Esophagus squamous epithelium (tissue), 5 donors: Measurements from ENCODE around the gene IFRD2. TPM values are rescaled to one million over a fixed set of nuclear protein-coding genes. Genes with fewer than 3 reads are reported as not detected.

Experiments
- DNase-seq: peaks from one replicate; lab custom pipeline; 2025; lab: John Stamatoyannopoulos, UW
- H3K27ac ChIP-seq, 4 donors: fragments of 200-600 bp; sonication (generic); one replicate each; pipeline ENCODE4 v1.5.1; 2016 to 2019; ENCODE audit warnings: mild to moderate bottlenecking in 1 of 4
- H3K27me3 ChIP-seq, 4 donors: fragments of 200-600 bp; sonication (generic); 1 replicate in 3 of 4; 2 replicates in 1 of 4; pipeline versions ENCODE4 v1.5.1 to v1.6.0; 2017 to 2021; ENCODE audit warnings: antibody characterized with exemption in 1 of 4
- H3K36me3 ChIP-seq, 3 donors: fragments of 200-600 bp; sonication (generic); one replicate each; pipeline ENCODE4 v1.5.1; 2016 to 2019
- H3K4me1 ChIP-seq, 3 donors: fragments of 200-600 bp; sonication (generic); one replicate each; pipeline ENCODE4 v1.5.1; 2017 to 2019
- H3K4me3 ChIP-seq, 4 donors: fragments of 200-600 bp; sonication (generic); 1 replicate in 3 of 4; 2 replicates in 1 of 4; pipeline ENCODE4 v1.5.1; 2016 to 2019; ENCODE audit warnings: mild to moderate bottlenecking in 2 of 4, moderate library complexity in 1 of 4
- H3K9me3 ChIP-seq, 3 donors: fragments of 200-600 bp; sonication (generic); one replicate each; pipeline ENCODE4 v1.5.1; 2016 to 2019
- CTCF ChIP-seq, 6 experiments: fragments of 450-650 bp in 4 of 6; fragments of 200-600 bp in 2 of 6; sonication (generic) in 2 of 6; IDR thresholded peaks; one replicate each; pipeline ENCODE4 v1.5.1; 2016 to 2019; ENCODE audit warnings: antibody characterized with exemption in 6 of 6, mild to moderate bottlenecking in 4 of 6, moderate library complexity in 4 of 6
- POLR2A ChIP-seq, 4 donors: fragments of 450-650 bp; IDR thresholded peaks; one replicate each; pipeline ENCODE4 v1.6.1; 2017; ENCODE audit warnings: antibody characterized with exemption in 4 of 4, mild to moderate bottlenecking in 4 of 4, moderate library complexity in 3 of 4
- WGBS, 2 donors: methylation state at CpG; one replicate each; pipeline ENCODE4 v1.1.5; 2018; 5-methylcytosine and 5-hydroxymethylcytosine counted together
- intact Hi-C: fragments of 100-400 bp; cut with DNase I; formaldehyde crosslinking; loops from one replicate; pipeline ENCODE4 v1.15.0; 2022
- total RNA-seq, 4 donors: library from RNA; depleted of rRNA; stranded (reverse); fragments of >200 nt; gene quantifications; one replicate each; pipeline ENCODE4 v1.1.0, GENCODE V29; 2016
- donor health status: DM: yes; HTN: yes; CAD: no.

The IFRD2 gene
- total RNA-seq, 4 donors from 2014 or later, result 49.0 to 100 (median 72.9) TPM

DNA sequence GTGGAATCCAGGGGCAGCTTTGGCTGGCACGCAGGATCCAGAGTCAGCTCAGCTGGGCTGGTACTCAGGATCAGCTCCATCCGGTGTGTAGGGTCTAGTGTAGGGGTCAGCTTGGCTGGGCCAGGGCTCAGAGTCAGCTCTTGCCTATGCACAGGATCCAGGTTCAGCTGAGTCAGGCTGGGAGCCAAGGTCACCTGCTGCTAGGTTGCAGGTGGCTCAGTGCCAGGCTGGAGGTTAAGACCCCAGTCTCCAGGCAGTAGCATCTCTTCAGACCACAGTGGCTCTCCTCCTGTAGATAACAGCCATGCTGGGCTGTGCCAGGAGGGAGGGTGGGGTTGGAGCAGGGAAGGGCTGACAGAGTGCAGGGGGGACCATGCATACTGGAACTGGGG is 5.2 kb upstream of the IFRD2 start:
- peak overlapping the region in 2 of 4 donors; percentile 89 to 94 for H3K27ac ChIP-seq
- intact Hi-C loops, result no loop called here
- H3K4me1 ChIP-seq, result peaks cover 31 to 54% (median 31%) of the 10 kb centered on the region in 3 donors
- TF ChIP-seq POLR2A (IDR thresholded peaks at IDR 0.05) (no peak), CTCF (IDR thresholded peaks at IDR 0.05) (no peak)
- no peaks in the 10 kb centered on the region for H3K9me3 ChIP-seq
- no CpG with 5 or more reads among the region's 2 CpGs for WGBS, 2 donors
- H3K36me3 ChIP-seq, result peaks cover 0 to 13% (median 0%) of the 10 kb centered on the region in 3 donors
- no peaks in the 10 kb centered on the region for H3K27me3 ChIP-seq
- H3K4me3 ChIP-seq, result no peak overlapping the region
- DNase-seq, result no peak

DNA sequence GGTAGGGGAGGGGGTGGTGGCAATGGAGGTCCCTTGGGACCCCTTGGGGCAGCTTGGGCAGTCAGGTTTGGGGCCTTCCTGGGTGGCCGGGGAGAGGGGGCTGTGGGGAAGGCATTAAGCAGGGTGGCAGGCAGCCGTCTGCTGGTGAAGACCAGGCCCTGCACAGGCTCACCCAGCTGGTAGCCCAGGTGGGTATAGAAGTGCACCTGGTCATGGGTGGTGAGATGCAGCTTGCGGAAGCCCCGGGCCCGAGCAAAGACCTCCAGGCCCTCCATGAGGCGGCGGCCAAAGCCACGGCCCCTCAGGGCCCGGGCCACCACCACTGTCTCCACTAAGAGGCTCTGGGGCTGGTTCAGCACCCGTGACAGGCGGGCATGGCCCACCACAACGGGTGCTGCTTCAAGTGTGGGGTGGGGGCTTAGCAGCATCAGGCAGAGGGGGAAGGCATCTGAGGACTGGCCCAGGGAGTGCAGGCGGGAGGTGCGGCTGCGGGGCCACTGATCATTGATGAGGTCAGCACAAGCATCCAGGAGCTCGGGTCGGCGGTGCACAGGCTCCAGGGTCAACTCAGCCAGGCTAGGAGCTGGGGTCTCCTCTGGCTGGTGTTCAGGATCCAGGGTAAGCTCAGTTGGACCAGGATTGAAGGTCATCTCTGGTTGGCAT is 4.6 kb upstream of the IFRD2 start:
- TF ChIP-seq POLR2A (IDR thresholded peaks at IDR 0.05), result no peak
- no peak for TF ChIP-seq CTCF (IDR thresholded peaks at IDR 0.05)
- no peaks in the 10 kb centered on the region for H3K27me3 ChIP-seq
- H3K27ac ChIP-seq, result no peak overlapping the region
- no peaks in the 10 kb centered on the region for H3K9me3 ChIP-seq
- peaks cover 32 to 50% (median 32%) of the 10 kb centered on the region in 3 donors for H3K4me1 ChIP-seq
- no peak for DNase-seq
- peaks cover 0 to 13% (median 0%) of the 10 kb centered on the region in 3 donors for H3K36me3 ChIP-seq
- intact Hi-C loops, result no loop called here
- H3K4me3 ChIP-seq, result no peak overlapping the region
- WGBS, 2 donors, result 84 to 100% methylated on average over 4 to 5 of the region's 18 CpGs

- 87 to 96% methylated on average over 6 to 8 of the region's 8 CpGs for WGBS, 2 donors
- intact Hi-C loops, result no loop called here
- TF ChIP-seq CTCF (IDR thresholded peaks at IDR 0.05) (no peak), POLR2A (IDR thresholded peaks at IDR 0.05) (no peak)
- Histone ChIP-seq H3K27ac (no peak overlapping the region), H3K4me3 (no peak overlapping the region), H3K27me3 (no peaks in the 10 kb centered on the region), H3K36me3 (peaks cover 0 to 13% (median 0%) of the 10 kb centered on the region in 3 donors), H3K9me3 (no peaks in the 10 kb centered on the region), H3K4me1 (peaks cover 39 to 51% (median 39%) of the 10 kb centered on the region in 3 donors)
- DNase-seq, result no peak
These were observed 3.6 kb upstream of the IFRD2 start for GRCh38 chr3:50295553-50296431.

GRCh38 chr3:50294492-50295403 is 2.5 kb upstream of the IFRD2 start:
- Histone ChIP-seq H3K4me1 (peaks cover 29 to 50% (median 35%) of the 10 kb centered on the region in 3 donors), H3K36me3 (peaks cover 6 to 22% (median 7%) of the 10 kb centered on the region in 3 donors), H3K4me3 (no peak overlapping the region), H3K27me3 (no peaks in the 10 kb centered on the region), H3K9me3 (no peaks in the 10 kb centered on the region), H3K27ac (no peak overlapping the region)
- no peak for DNase-seq
- intact Hi-C loops, result no loop called here
- TF ChIP-seq POLR2A (IDR thresholded peaks at IDR 0.05), result no peak
- WGBS, 2 donors, result 87 to 92% methylated on average over 7 to 11 of the region's 22 CpGs

GRCh38 chr3:50294089-50294488 is 1.9 kb upstream of the IFRD2 start:
- 82 to 100% methylated on average over 2 to 4 of the region's 4 CpGs for WGBS, 2 donors
- no peaks in the 10 kb centered on the region for H3K27me3 ChIP-seq
- peaks cover 13 to 29% (median 14%) of the 10 kb centered on the region in 3 donors for H3K36me3 ChIP-seq
- H3K27ac ChIP-seq, result no peak overlapping the region
- H3K4me3 ChIP-seq, result no peak overlapping the region
- no peak for TF ChIP-seq CTCF (IDR thresholded peaks at IDR 0.05)
- no peak for TF ChIP-seq POLR2A (IDR thresholded peaks at IDR 0.05)
- H3K9me3 ChIP-seq, result no peaks in the 10 kb centered on the region
- intact Hi-C loops, result no loop called here
- peaks cover 28 to 49% (median 33%) of the 10 kb centered on the region in 3 donors for H3K4me1 ChIP-seq
- no peak for DNase-seq
